B cell (primary cell): ENCODE data around the gene ADH7.

Source experiments
- CTCF ChIP-seq: fragments of 200-600 bp; IDR thresholded peaks from one replicate; pipeline ENCODE4 v1.8.0; 2022; ENCODE audit warnings: antibody characterized with exemption, mild to moderate bottlenecking
- EZH2 ChIP-seq: IDR thresholded peaks from 2 replicates; pipeline ENCODE4 v1.6.1; 2012; ENCODE audit warnings: borderline replicate concordance, low read depth, mild to moderate bottlenecking, moderate library complexity, low read length; ENCODE audit not compliant: insufficient read depth, poor library complexity, severe bottlenecking

- TF ChIP-seq CTCF (no peak), EZH2 (no peak)
Measured at GRCh38 chr4:99457270-99457669, 22.1 kb upstream of the ADH7 start.
